Esophagus squamous epithelium (tissue), 4 donors: Measurements from ENCODE around the gene DUSP28.

Source experiments
- POLR2A ChIP-seq, 4 donors: fragments of 450-650 bp; IDR thresholded peaks; one replicate each; pipeline ENCODE4 v1.6.1; 2017; ENCODE audit warnings: antibody characterized with exemption in 4 of 4, mild to moderate bottlenecking in 4 of 4, moderate library complexity in 3 of 4
- TF ChIP-seq, protein P1 (sequence below), 6 experiments: fragments of 450-650 bp in 4 of 6; fragments of 200-600 bp in 2 of 6; sonication (generic) in 2 of 6; IDR thresholded peaks; one replicate each; pipeline ENCODE4 v1.5.1; 2016 to 2019; ENCODE audit warnings: antibody characterized with exemption in 6 of 6, mild to moderate bottlenecking in 4 of 6, moderate library complexity in 4 of 6

DNA sequence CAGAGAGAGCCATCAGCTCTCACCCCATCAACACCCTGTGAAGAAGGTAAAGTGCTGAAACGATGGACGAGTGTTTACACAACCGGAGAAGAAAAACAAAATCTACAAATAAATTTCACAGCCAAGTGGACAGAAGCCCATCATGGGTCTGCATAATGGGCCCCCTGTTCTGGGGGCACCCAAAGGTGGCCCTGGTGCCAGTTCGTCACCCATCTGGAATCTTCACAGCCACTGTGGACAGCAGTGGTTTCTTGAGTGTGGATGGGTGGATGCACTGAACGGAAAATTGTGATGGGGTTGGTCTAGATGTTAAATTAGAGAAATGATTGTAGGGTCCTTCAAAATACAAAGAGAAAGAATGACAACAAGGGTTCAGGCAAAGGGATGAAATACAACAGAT is 41.2 kb upstream of the DUSP28 start:
- TF ChIP-seq, protein P1, sequence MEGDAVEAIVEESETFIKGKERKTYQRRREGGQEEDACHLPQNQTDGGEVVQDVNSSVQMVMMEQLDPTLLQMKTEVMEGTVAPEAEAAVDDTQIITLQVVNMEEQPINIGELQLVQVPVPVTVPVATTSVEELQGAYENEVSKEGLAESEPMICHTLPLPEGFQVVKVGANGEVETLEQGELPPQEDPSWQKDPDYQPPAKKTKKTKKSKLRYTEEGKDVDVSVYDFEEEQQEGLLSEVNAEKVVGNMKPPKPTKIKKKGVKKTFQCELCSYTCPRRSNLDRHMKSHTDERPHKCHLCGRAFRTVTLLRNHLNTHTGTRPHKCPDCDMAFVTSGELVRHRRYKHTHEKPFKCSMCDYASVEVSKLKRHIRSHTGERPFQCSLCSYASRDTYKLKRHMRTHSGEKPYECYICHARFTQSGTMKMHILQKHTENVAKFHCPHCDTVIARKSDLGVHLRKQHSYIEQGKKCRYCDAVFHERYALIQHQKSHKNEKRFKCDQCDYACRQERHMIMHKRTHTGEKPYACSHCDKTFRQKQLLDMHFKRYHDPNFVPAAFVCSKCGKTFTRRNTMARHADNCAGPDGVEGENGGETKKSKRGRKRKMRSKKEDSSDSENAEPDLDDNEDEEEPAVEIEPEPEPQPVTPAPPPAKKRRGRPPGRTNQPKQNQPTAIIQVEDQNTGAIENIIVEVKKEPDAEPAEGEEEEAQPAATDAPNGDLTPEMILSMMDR (IDR thresholded peaks at IDR 0.05), result no peak
- TF ChIP-seq POLR2A (IDR thresholded peaks at IDR 0.05), result no peak
